ENCODE data around the gene FCRL4. TPM values are rescaled to one million over a fixed set of nuclear protein-coding genes. Genes with fewer than 3 reads are reported as not detected.

FCRL4 gene
- total and polyA plus RNA-seq, 2 of the 4 experiments (the other 2 are of a cell fraction): not detected

DNA sequence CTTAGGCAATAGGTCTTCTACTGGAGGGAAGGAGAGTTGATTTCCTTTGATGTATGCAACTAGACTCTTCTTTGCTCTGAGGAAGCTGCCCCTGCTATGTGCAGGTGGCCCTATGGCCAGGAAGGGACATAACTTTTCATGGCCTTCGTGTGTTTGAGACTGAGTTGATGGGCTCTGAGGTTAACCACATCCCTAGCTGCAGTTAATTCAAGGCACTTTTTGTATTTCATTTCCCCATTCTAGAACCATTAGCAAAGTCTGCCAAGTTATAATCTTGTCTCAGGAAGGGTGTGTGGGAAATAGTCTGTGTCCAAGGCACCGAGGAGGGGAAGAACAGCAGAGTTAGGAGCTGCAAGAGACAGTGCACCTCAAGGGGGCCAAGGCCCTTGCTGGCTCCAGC, 2.5 kb downstream of the FCRL4 start:
- Histone ChIP-seq H3K27ac (ENCODE audit: insufficient read depth, low read length) (no peak overlapping the region), H3K79me1 (ENCODE audit: low read depth in 1 of 2, low read length in 2 of 2) (no peaks in the 10 kb centered on the region), H4K91ac (ENCODE audit: insufficient read depth, low read depth, low read length) (no peak overlapping the region), H3K9me3 (ENCODE audit: control insufficient read depth, insufficient read depth, low read length) (no peaks in the 10 kb centered on the region), H2AK9ac (replicated peaks; ENCODE audit: low read depth, low read length, poor library complexity) (no peak overlapping the region), H4K5ac (ENCODE audit: low read depth, low read length) (no peak overlapping the region), H3K9me1 (ENCODE audit: insufficient read depth, low read length) (no peaks in the 10 kb centered on the region), H3K4me2 (ENCODE audit: low read depth, low read length) (no peak overlapping the region), H3K56ac (ENCODE audit: extremely low read depth, insufficient read depth, low read length) (no peak overlapping the region), H3K36me3 (ENCODE audit: control insufficient read depth, insufficient read depth, low read length) (no peaks in the 10 kb centered on the region), H3K4me3 (ENCODE audit: insufficient read depth, low read depth, low read length) (no peak overlapping the region), H3K23ac (ENCODE audit: low read depth, low read length) (no peak overlapping the region), H3K9ac (ENCODE audit: low read depth, low read length) (no peak overlapping the region), H2BK5ac (ENCODE audit: low read depth, low read length, poor library complexity, severe bottlenecking) (no peak overlapping the region), H3K27me3 (ENCODE audit: control insufficient read depth, insufficient read depth, low read length) (no peaks in the 10 kb centered on the region), H3K18ac (ENCODE audit: low read depth, low read length) (no peak overlapping the region), H2BK15ac (ENCODE audit: low read depth, low read length) (no peak overlapping the region), H2AFZ (replicated peaks; ENCODE audit: low read length, poor library complexity) (no peak overlapping the region), H2AK5ac (ENCODE audit: low read depth, low read length) (no peak overlapping the region), H3K4me1 (ENCODE audit: control insufficient read depth, insufficient read depth, low read length) (no peaks in the 10 kb centered on the region), H3K4ac (ENCODE audit: low read depth, low read length) (no peak overlapping the region), H4K8ac (ENCODE audit: low read depth in 2 of 2, low read length in 2 of 2) (no peak overlapping the region), H2BK120ac (ENCODE audit: low read depth, low read length) (no peak overlapping the region), H2BK20ac (ENCODE audit: low read depth, low read length) (no peak overlapping the region), H4K20me1 (ENCODE audit: insufficient read depth, low read length) (no peaks in the 10 kb centered on the region), H3K14ac (replicated peaks; ENCODE audit: low read depth, low read length) (no peak overlapping the region)
- in situ Hi-C loops (cut with MboI; ENCODE audit: low sequenced_read_pairs): no loop called here
- CTCF ChIA-PET: no interaction called here
- POLR2A ChIA-PET (ENCODE audit: unreplicated experiment): no interaction called here
- intact Hi-C loops (cut with micrococcal nuclease): no loop called here
- no peak for ATAC-seq (ENCODE audit: low read depth)
- no peak for TF ChIP-seq FOS (IDR thresholded peaks at IDR 0.05; ENCODE audit: low read depth, low read length)
- TF ChIP-seq NFE2L2 (IDR thresholded peaks at IDR 0.05; ENCODE audit: low read depth, low read length): no peak
- no peak for TF ChIP-seq MXI1 (IDR thresholded peaks at IDR 0.05; ENCODE audit: borderline replicate concordance, low read depth, low read length)
- no peak for TF ChIP-seq ELK1 (IDR thresholded peaks at IDR 0.05; ENCODE audit: borderline replicate concordance, low read depth, low read length)
- TF ChIP-seq RCOR1 (IDR thresholded peaks at IDR 0.05; ENCODE audit: insufficient replicate concordance, low read length): no peak
- TF ChIP-seq SMC3 (IDR thresholded peaks at IDR 0.05; ENCODE audit: low read depth, low read length): no peak
- TF ChIP-seq BHLHE40 (IDR thresholded peaks at IDR 0.05; ENCODE audit: low read depth, low read length): no peak
- no peak for TF ChIP-seq CHD1 (IDR thresholded peaks at IDR 0.05; ENCODE audit: low read depth, low read length)
- dilution Hi-C loops (cut with HindIII; ENCODE audit: low sequenced_read_pairs, unreplicated experiment): no loop called here
- WGBS, 2 experiments (ENCODE audit: extremely low coverage in 2 of 2, insufficient read length in 1 of 2): no CpG with 5 or more reads among the region's 2 CpGs
- DNase-seq: no peak
- BruUV-seq (replicated peaks): no TSS peak

Measured in IMR-90 (cell line).